NCI-H2081 (cell line): ENCODE data around the gene AMOTL1.
"Not testable (repeated sequence)": the region's sequence is repeated elsewhere in the genome, so short reads cannot be mapped to it uniquely, and the experiment has no call there.

ENCODE experiments used
- DNase-seq, 2 experiments: peaks; one replicate each; lab custom pipeline; 2025; lab: John Stamatoyannopoulos, UW

The AMOTL1 gene

DNA sequence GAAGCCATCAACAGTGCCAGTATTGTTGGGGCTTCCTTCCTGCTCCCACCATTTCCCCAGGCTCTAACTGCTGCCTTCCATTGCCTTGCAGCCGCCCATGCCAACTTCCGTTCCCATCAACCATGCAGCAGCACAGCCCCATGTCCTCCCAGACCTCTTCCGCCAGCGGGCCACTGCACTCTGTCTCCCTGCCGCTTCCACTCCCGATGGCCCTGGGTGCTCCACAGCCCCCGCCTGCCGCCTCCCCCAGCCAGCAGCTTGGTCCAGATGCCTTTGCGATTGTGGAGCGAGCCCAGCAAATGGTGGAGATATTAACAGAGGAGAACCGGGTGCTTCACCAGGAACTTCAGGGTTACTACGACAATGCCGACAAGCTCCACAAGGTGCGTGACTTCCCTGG, 53.3 kb downstream of the AMOTL1 start:
- no peak for DNase-seq

- DNase-seq = no peak
These were observed 53.9 kb downstream of the AMOTL1 start for GRCh38 chr11:94822080-94822479.

- DNase-seq = no peak
These were observed 55.1 kb downstream of the AMOTL1 start for GRCh38 chr11:94823102-94823732.

GRCh38 chr11:94825031-94825430, 56.9 kb downstream of the AMOTL1 start:
- DNase-seq = no peak

DNA sequence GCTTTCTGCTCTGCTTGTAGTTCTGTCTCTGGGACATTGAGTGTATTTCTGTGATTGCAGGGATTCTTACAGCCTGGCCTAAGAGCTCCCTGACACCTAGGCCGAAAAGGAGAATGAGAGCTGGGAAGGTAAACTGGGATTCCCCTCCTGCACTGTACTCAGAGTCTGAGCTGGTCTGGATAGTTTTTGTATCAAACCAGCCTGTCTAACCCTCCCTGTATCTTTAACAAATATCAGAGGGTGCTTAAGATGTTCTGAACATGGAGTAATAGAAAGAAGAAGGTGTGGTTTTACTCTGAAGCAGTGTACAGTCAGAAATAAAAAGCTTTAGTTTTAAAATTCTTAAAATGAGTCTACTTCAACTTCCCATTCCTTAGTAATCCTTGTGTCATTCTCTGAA, 57.3 kb downstream of the AMOTL1 start:
- DNase-seq = no peak

- no peak for DNase-seq
These were observed 58.3 kb downstream of the AMOTL1 start for GRCh38 chr11:94826415-94826814.

- no peak for DNase-seq
These were observed 59.9 kb downstream of the AMOTL1 start for GRCh38 chr11:94828088-94828487.

- DNase-seq = no peak
These were observed 62.8 kb downstream of the AMOTL1 start for GRCh38 chr11:94830722-94831510.

GRCh38 chr11:94831529-94831928, 63.4 kb downstream of the AMOTL1 start:
- no peak for DNase-seq

- DNase-seq = no peak
These were observed 64.6 kb downstream of the AMOTL1 start for GRCh38 chr11:94832604-94833235.

GRCh38 chr11:94834911-94835593, 66.9 kb downstream of the AMOTL1 start:
- no peak for DNase-seq

GRCh38 chr11:94835594-94835927, 67.4 kb downstream of the AMOTL1 start:
- DNase-seq = no peak

- DNase-seq = no peak
These were observed 69.2 kb downstream of the AMOTL1 start for GRCh38 chr11:94837317-94837716.

- peak in 1 of 2 experiments; percentile 34 for DNase-seq
These were observed 70.0 kb downstream of the AMOTL1 start for GRCh38 chr11:94838027-94838731.

GRCh38 chr11:94840209-94840608, 72.1 kb downstream of the AMOTL1 start:
- DNase-seq = no peak

- DNase-seq = no peak
These were observed 75.9 kb downstream of the AMOTL1 start for GRCh38 chr11:94844031-94844430.

DNA sequence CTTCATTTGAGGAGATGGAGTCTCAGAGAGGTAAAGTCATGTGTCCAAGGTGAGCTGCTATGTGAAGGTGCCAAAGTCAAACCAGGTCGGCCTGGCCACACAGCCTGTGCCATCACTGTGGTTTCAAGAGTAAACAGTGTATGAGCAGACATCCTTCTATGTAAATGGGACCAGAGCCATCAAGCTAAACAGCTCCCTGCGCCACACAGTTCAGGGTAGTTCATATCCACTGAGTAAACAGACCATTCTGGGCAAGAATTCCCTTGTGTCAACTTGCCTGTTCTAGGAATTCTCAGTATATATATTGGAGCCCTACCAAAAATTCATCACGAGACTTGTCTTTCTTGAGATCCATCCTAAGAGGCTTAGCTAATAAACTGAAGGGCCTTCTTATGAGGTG, 77.5 kb downstream of the AMOTL1 start:
- DNase-seq = peak in 1 of 2 experiments; percentile 26

GRCh38 chr11:94849839-94850238, 81.7 kb downstream of the AMOTL1 start:
- no peak for DNase-seq

- no peak for DNase-seq
These were observed 83.9 kb downstream of the AMOTL1 start for GRCh38 chr11:94851864-94852636.

- not testable (repeated sequence) for DNase-seq
These were observed 85.1 kb downstream of the AMOTL1 start for GRCh38 chr11:94853288-94853687.

DNA sequence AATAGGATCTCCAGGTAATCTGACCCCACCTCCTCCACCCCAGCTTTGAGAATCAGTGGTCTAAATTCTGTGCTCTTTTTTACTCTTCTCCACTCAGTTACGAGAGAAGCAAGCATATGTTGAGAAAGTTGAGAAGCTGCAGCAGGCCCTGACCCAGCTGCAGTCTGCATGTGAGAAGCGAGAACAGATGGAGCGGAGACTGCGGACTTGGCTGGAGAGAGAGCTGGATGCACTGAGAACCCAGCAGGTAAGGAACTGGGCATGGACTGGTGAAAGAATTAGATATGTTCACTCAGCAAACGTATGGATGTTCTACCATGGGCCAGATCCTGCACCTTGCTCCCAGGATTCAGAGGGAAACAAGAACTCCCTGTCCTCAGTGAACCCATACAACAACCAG, 85.7 kb downstream of the AMOTL1 start:
- DNase-seq = no peak
